SK-N-MC (cell line): ENCODE data around the gene HDAC3.

ENCODE experiments used
- EZH2 ChIP-seq: fragments of 200-600 bp; sonication (generic); IDR thresholded peaks from one replicate; pipeline ENCODE4 v1.6.1; 2017; ENCODE audit warnings: antibody characterized with exemption
- POLR2AphosphoS5 ChIP-seq: IDR thresholded peaks from 2 replicates; pipeline ENCODE4 v1.6.1; 2012; ENCODE audit warnings: mild to moderate bottlenecking, low read depth, low read length, borderline replicate concordance

DNA sequence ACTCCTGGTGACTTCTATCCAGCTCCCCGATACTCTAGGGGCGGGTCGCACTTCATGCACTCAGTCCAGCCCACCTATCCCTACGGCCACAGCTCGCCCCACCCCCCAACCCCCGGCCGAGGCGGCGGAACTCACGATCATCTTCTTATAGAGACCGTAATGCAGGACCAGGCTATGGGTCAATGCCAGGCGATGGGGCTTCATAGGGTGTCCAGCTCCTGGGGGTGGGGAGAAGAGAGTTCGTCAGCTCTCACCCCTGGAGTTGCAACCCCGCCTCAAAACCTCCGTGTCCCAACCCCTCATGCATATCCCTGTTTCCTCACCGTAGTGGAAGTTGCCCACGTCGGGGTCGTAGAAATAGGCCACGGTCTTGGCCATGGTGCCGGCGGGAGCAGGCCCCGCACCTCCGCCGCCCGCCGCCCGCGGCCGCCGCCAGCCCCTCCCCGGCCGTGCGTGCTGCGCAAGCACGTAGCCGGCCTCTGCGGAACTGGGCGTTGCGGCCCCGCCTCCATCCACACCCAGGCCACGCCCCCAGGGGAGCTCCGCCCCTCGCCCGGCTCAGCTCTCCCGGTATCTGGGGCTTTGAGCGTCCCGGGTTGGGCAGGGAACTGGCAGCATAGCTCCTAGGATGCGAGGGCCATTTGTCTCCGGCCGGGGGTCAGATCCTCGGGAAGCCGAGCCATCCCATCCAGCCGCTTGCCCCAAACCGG lies at the start of gene HDAC3, which contains the start of gene RELL2:
- TF ChIP-seq POLR2AphosphoS5 = peak; percentile 89
- no peak for TF ChIP-seq EZH2
